Fibroblast of villous mesenchyme (primary cell): Measurements from ENCODE around the gene ZNF311. TPM values are rescaled to one million over a fixed set of nuclear protein-coding genes. Genes with fewer than 3 reads are reported as not detected.
"Not testable (repeated sequence)": the region's sequence is repeated elsewhere in the genome, so short reads cannot be mapped to it uniquely, and the experiment has no call there.

Experiments
- DNase-seq: peaks from one replicate; pipeline ENCODE4 v3.0.0-alpha.2; 2010; ENCODE audit warnings: low read depth
- H3K4me3 ChIP-seq: 2 replicates; pipeline ENCODE4 v1.5.1; 2011; ENCODE audit warnings: low read depth, mild to moderate bottlenecking, low read length
- CTCF ChIP-seq: IDR thresholded peaks from 2 replicates; pipeline ENCODE4 v1.5.1; 2012; ENCODE audit warnings: low read depth, mild to moderate bottlenecking, low read length; ENCODE audit not compliant: insufficient read depth
- total RNA-seq: library from RNA; depleted of rRNA; stranded (reverse); fragments of >200 nt; gene quantifications from 2 replicates; pipeline ENCODE4 v1.2.3, GENCODE V29; 2012

The ZNF311 gene
- total RNA-seq, 1 donor = 0.43 TPM

GRCh38 chr6:28953585-28954258, 51.4 kb downstream of the ZNF311 start:
- TF ChIP-seq CTCF = no peak
- peak; percentile 25 for DNase-seq
- H3K4me3 ChIP-seq = peak overlapping the region; percentile 71

GRCh38 chr6:28953039-28953584, 52.0 kb downstream of the ZNF311 start:
- TF ChIP-seq CTCF = no peak
- peak; percentile 61 for DNase-seq
- H3K4me3 ChIP-seq = peak overlapping the region; percentile 71

DNA sequence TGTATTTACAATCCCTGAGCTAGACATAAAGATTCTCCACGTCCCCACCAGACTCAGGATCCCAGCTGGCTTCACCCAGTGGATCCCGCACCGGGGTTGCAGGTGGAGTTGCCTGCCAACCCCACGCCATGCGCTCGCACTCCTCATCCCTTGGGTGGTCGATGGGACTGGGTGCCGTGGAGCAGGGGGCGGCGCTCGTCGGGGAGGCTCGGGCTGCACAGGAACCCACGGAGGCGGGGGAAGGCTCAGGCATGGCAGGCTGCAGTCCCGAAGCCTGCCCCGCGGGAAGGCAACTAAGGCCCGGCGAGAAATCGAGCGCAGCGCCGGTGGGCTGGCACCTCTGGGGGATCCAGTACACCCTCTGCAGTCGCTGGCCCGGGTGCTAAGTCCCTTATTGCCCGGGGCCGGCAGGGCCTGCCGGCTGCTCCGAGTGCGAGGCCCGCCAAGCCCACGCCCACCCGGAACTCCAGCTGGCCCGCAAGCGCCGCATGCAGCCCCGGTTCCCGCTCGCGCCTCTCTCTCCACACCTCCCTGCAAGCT, 55.4 kb downstream of the ZNF311 start:
- DNase-seq, H3K4me3 ChIP-seq: not testable (repeated sequence)

DNA sequence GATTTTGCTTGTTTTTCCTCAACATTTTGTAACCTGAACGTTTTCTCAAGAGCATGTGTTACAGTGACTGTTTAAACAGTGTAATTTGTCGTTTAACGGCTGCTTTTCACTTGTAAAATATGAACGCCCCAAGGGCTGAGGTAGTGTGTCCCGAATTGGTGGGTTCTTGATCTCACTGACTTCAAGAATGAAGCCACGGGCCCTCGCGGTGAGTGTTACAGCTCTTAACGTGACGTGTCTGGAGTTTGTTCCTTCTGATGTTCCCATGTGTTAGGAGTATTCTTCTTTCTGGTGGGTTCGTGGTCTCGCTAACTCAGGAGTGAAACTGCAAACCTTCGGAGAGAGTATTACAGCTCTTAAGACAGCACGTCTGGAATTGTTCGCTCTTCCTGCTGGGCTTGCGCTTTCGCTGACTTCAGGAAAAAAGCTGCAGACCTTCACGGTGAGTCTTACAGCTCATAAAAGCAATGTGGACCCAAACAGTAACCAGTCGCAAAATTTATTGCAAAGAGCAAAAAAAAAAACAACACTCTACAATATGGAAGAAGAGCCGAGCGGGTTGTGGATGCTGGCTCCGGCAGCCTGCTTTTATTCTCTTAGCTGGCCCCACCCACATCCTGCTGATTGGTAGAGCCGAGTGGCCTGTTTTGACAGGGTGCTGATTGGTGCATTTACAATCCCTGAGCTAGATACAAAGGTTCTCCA, 56.2 kb downstream of the ZNF311 start:
- no peak overlapping the region for H3K4me3 ChIP-seq
- DNase-seq = no peak
- TF ChIP-seq CTCF = no peak

DNA sequence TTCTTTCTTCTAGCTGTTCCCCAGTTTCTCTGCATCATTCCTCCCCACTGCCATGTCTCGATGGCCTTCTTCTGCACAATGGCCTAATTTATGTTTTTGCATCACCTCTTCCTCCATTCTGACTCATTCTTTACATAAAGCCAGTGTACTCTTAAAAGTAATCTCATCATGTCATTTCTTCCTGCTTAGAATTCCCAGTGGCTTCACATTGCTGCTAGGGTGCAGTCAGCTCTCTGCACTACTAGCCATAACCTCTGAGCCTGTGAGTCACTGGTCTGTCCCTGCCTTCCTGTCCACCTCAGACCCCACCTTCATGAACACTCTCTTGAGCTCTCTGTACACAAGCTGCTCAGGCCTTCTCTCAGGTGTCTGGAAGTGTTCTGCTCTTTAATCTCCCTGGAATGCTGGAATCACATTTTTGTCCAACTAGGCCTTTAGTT, 57.3 kb downstream of the ZNF311 start:
- no peak for TF ChIP-seq CTCF
- no peak overlapping the region for H3K4me3 ChIP-seq
- DNase-seq = peak; percentile 25

- no peak overlapping the region for H3K4me3 ChIP-seq
- no peak for DNase-seq
- TF ChIP-seq CTCF = no peak
Measured at GRCh38 chr6:28947067-28947765, 57.9 kb downstream of the ZNF311 start.

DNA sequence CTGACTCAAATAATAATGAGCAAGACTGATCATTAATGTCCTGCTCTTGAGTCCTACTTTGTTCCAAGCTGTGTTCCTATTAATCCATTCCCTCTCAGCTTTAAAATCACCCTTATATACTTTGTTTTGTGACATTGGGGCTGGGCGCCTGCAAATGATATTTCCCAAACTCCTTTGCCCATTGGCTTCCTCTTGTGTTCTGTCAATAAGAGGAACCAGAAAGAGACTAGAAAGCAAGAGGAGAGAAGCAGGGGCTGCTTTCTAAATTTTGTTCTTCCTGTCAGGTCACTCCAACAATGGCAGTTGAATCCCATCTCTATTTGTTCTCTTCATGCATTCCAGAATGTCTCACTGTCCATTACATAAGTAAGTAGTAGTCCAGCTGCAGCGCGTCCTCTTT, 59.8 kb downstream of the ZNF311 start:
- DNase-seq = no peak
- TF ChIP-seq CTCF = no peak
- no peak overlapping the region for H3K4me3 ChIP-seq
